Measurements from ENCODE around the gene AGTR1.

AGTR1 gene

GRCh38 chr3:148697306-148698189 lies at the start of gene AGTR1:
TSS of gene AGTR1 (plus strand) at chr3:148697903. CDS start at chr3:148741036, 43,133 bp downstream.
- Histone ChIP-seq H3K27me3 (ENCODE audit: low read depth, low read length) (peaks cover 5% of the 10 kb centered on the region), H3K4me1 (ENCODE audit: control insufficient read depth in 1 of 2, insufficient read depth in 2 of 2, low read length in 2 of 2) (peaks cover 0 to 4% of the 10 kb centered on the region in 2 donors), H3K36me3 (ENCODE audit: control insufficient read depth in 1 of 2, insufficient read depth in 2 of 2, low read length in 2 of 2) (no peaks in the 10 kb centered on the region), H3K27ac (ENCODE audit: low read length) (no peak within 1 kb of the TSS), H3K4me3 (ENCODE audit: low read depth in 1 of 2, low read length in 2 of 2) (peak within 1 kb of the TSS; percentile 72 to 75), H3K9me3 (ENCODE audit: control insufficient read depth in 1 of 2, low read length in 2 of 2) (no peaks in the 10 kb centered on the region)

DNA sequence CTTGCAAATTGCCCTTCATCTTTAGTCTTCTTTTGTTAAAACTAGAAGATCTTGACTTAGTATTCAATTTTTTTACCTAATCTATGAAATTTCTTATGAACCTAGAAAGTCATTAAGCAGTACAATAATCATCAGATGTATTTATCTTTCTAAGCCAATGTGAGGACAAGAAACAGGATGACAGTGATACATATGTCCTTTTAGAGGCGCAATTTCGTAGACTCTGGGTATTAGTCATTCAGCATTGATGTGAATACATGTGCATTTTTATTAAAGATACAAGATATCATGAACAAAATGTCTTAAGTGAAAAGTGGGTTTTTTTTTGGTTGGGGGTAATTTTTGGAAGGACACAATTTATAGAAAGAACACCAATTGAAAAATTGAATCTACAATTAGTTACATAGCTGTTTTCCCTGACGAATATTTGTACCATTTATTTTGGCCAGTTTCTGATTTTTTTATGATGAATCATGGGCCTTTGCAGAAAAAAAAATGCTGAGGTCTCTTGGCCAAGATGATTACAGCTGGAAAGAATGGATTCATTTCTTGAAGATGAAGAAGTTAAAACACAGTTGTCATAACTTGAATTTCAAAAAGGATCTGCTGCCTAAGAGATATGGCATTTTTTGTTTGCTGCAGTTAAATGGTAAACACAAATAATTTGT lies 48.9 kb upstream of the AGTR1 start:
- H3K27ac ChIP-seq (ENCODE audit: low read length): no peak overlapping the region
- no peak overlapping the region for H3K4me3 ChIP-seq (ENCODE audit: low read depth in 1 of 2, low read length in 2 of 2)
- H3K9me3 ChIP-seq (ENCODE audit: control insufficient read depth in 1 of 2, low read length in 2 of 2): no peaks in the 10 kb centered on the region
- no peaks in the 10 kb centered on the region for H3K36me3 ChIP-seq (ENCODE audit: control insufficient read depth in 1 of 2, insufficient read depth in 2 of 2, low read length in 2 of 2)
- H3K4me1 ChIP-seq (ENCODE audit: control insufficient read depth in 1 of 2, insufficient read depth in 2 of 2, low read length in 2 of 2): no peaks in the 10 kb centered on the region
- no peaks in the 10 kb centered on the region for H3K27me3 ChIP-seq (ENCODE audit: low read depth, low read length)

- H3K4me1 ChIP-seq (ENCODE audit: control insufficient read depth in 1 of 2, insufficient read depth in 2 of 2, low read length in 2 of 2): no peaks in the 10 kb centered on the region
- no peak overlapping the region for H3K4me3 ChIP-seq (ENCODE audit: low read depth in 1 of 2, low read length in 2 of 2)
- H3K27ac ChIP-seq (ENCODE audit: low read length): no peak overlapping the region
Measured at GRCh38 chr3:148651549-148651948, 46.2 kb upstream of the AGTR1 start.

GRCh38 chr3:148654433-148654832 lies 43.3 kb upstream of the AGTR1 start:
- H3K27ac ChIP-seq (ENCODE audit: low read length): no peak overlapping the region
- no peaks in the 10 kb centered on the region for H3K36me3 ChIP-seq (ENCODE audit: control insufficient read depth in 1 of 2, insufficient read depth in 2 of 2, low read length in 2 of 2)
- no peaks in the 10 kb centered on the region for H3K4me1 ChIP-seq (ENCODE audit: control insufficient read depth in 1 of 2, insufficient read depth in 2 of 2, low read length in 2 of 2)
- H3K4me3 ChIP-seq (ENCODE audit: low read depth in 1 of 2, low read length in 2 of 2): no peak overlapping the region
- no peaks in the 10 kb centered on the region for H3K27me3 ChIP-seq (ENCODE audit: low read depth, low read length)
- no peaks in the 10 kb centered on the region for H3K9me3 ChIP-seq (ENCODE audit: control insufficient read depth in 1 of 2, low read length in 2 of 2)

More at GRCh38 chr3:148651549-148651948, 46.2 kb upstream of the AGTR1 start:
- Histone ChIP-seq H3K36me3 (ENCODE audit: control insufficient read depth in 1 of 2, insufficient read depth in 2 of 2, low read length in 2 of 2) (no peaks in the 10 kb centered on the region), H3K9me3 (ENCODE audit: control insufficient read depth in 1 of 2, low read length in 2 of 2) (no peaks in the 10 kb centered on the region), H3K27me3 (ENCODE audit: low read depth, low read length) (no peaks in the 10 kb centered on the region)

DNA sequence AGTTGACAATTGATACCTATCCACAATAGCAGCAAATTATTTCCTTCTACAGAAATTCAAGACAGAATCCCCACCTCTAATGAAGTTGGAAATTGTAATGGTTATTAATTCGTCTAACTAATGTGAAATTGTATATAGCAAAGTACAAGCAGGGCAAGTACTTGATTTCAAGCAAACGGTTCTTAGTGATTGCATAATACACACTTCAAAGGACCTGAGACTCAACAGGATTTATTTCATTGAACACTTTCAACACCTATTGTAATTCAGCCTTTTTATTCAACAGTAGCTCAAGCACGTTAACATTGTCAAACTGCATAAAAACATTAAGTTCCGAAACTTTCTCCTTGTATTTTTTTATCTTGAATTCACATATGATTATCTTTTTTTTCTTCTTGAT lies 40.2 kb upstream of the AGTR1 start:
- no peaks in the 10 kb centered on the region for H3K27me3 ChIP-seq (ENCODE audit: low read depth, low read length)
- no peaks in the 10 kb centered on the region for H3K9me3 ChIP-seq (ENCODE audit: control insufficient read depth in 1 of 2, low read length in 2 of 2)
- no peak overlapping the region for H3K27ac ChIP-seq (ENCODE audit: low read length)
- H3K36me3 ChIP-seq (ENCODE audit: control insufficient read depth in 1 of 2, insufficient read depth in 2 of 2, low read length in 2 of 2): no peaks in the 10 kb centered on the region
- H3K4me3 ChIP-seq (ENCODE audit: low read depth in 1 of 2, low read length in 2 of 2): no peak overlapping the region
- no peaks in the 10 kb centered on the region for H3K4me1 ChIP-seq (ENCODE audit: control insufficient read depth in 1 of 2, insufficient read depth in 2 of 2, low read length in 2 of 2)

DNA sequence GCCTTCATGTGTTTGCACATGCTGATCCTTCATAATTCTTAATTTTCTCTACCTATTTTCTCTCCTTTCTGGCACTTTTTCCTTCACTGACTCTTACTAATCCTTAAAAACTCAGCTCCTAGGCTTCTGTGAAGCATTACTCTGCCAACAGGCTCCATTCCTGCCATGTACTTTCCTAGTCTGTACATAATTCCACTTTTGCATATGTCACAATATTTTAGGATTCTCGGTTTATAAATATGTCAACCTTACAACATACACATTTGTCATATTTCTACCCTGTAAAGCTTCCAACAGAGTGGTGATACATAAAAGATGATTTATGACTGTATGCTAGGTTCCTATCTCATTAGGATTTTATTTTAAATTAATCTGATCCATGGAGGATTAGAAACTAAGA lies 38.2 kb upstream of the AGTR1 start:
- Histone ChIP-seq H3K36me3 (ENCODE audit: control insufficient read depth in 1 of 2, insufficient read depth in 2 of 2, low read length in 2 of 2) (no peaks in the 10 kb centered on the region), H3K9me3 (ENCODE audit: control insufficient read depth in 1 of 2, low read length in 2 of 2) (no peaks in the 10 kb centered on the region), H3K4me1 (ENCODE audit: control insufficient read depth in 1 of 2, insufficient read depth in 2 of 2, low read length in 2 of 2) (no peaks in the 10 kb centered on the region), H3K27me3 (ENCODE audit: low read depth, low read length) (no peaks in the 10 kb centered on the region), H3K4me3 (ENCODE audit: low read depth in 1 of 2, low read length in 2 of 2) (no peak overlapping the region), H3K27ac (ENCODE audit: low read length) (no peak overlapping the region)

- Histone ChIP-seq H3K4me3 (ENCODE audit: low read depth in 1 of 2, low read length in 2 of 2) (no peak overlapping the region), H3K27me3 (ENCODE audit: low read depth, low read length) (no peaks in the 10 kb centered on the region), H3K36me3 (ENCODE audit: control insufficient read depth in 1 of 2, insufficient read depth in 2 of 2, low read length in 2 of 2) (no peaks in the 10 kb centered on the region), H3K27ac (ENCODE audit: low read length) (no peak overlapping the region), H3K9me3 (ENCODE audit: control insufficient read depth in 1 of 2, low read length in 2 of 2) (no peaks in the 10 kb centered on the region), H3K4me1 (ENCODE audit: control insufficient read depth in 1 of 2, insufficient read depth in 2 of 2, low read length in 2 of 2) (no peaks in the 10 kb centered on the region)
Measured at GRCh38 chr3:148680289-148680688, 17.4 kb upstream of the AGTR1 start.

DNA sequence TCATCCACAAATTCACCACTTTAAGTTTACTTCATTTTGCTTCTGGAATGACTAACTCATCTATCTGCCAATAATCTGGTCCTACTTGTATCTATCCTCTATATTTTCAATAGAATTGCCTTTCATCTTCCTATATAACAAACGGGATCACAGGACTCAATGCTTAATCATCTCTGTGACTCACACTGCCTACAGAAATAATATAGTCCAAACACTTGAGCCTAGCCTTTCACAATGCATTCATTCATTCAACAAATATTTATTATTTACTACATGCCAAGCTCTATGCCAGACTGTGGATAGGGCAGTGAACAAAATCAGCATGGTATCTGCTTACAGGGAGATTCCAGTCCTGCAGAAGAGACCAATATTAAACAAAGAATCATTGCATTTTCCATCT lies 16.6 kb upstream of the AGTR1 start:
- Histone ChIP-seq H3K9me3 (ENCODE audit: control insufficient read depth in 1 of 2, low read length in 2 of 2) (no peaks in the 10 kb centered on the region), H3K4me3 (ENCODE audit: low read depth in 1 of 2, low read length in 2 of 2) (no peak overlapping the region), H3K36me3 (ENCODE audit: control insufficient read depth in 1 of 2, insufficient read depth in 2 of 2, low read length in 2 of 2) (no peaks in the 10 kb centered on the region), H3K27me3 (ENCODE audit: low read depth, low read length) (no peaks in the 10 kb centered on the region), H3K4me1 (ENCODE audit: control insufficient read depth in 1 of 2, insufficient read depth in 2 of 2, low read length in 2 of 2) (no peaks in the 10 kb centered on the region), H3K27ac (ENCODE audit: low read length) (no peak overlapping the region)

GRCh38 chr3:148682997-148683396 lies 14.7 kb upstream of the AGTR1 start:
- no peak overlapping the region for H3K27ac ChIP-seq (ENCODE audit: low read length)

GRCh38 chr3:148694116-148694515 lies 3.6 kb upstream of the AGTR1 start:
- no peaks in the 10 kb centered on the region for H3K36me3 ChIP-seq (ENCODE audit: control insufficient read depth in 1 of 2, insufficient read depth in 2 of 2, low read length in 2 of 2)
- peaks cover 0 to 4% of the 10 kb centered on the region in 2 donors for H3K4me1 ChIP-seq (ENCODE audit: control insufficient read depth in 1 of 2, insufficient read depth in 2 of 2, low read length in 2 of 2)
- H3K4me3 ChIP-seq (ENCODE audit: low read depth in 1 of 2, low read length in 2 of 2): no peak overlapping the region
- no peak overlapping the region for H3K27ac ChIP-seq (ENCODE audit: low read length)
- H3K27me3 ChIP-seq (ENCODE audit: low read depth, low read length): peaks cover 5% of the 10 kb centered on the region
- H3K9me3 ChIP-seq (ENCODE audit: control insufficient read depth in 1 of 2, low read length in 2 of 2): no peaks in the 10 kb centered on the region

More at GRCh38 chr3:148682997-148683396, 14.7 kb upstream of the AGTR1 start:
- Histone ChIP-seq H3K36me3 (ENCODE audit: control insufficient read depth in 1 of 2, insufficient read depth in 2 of 2, low read length in 2 of 2) (no peaks in the 10 kb centered on the region), H3K27me3 (ENCODE audit: low read depth, low read length) (no peaks in the 10 kb centered on the region), H3K4me3 (ENCODE audit: low read depth in 1 of 2, low read length in 2 of 2) (no peak overlapping the region), H3K9me3 (ENCODE audit: control insufficient read depth in 1 of 2, low read length in 2 of 2) (no peaks in the 10 kb centered on the region), H3K4me1 (ENCODE audit: control insufficient read depth in 1 of 2, insufficient read depth in 2 of 2, low read length in 2 of 2) (no peaks in the 10 kb centered on the region)

- Histone ChIP-seq H3K27ac (ENCODE audit: low read length) (no peak overlapping the region), H3K9me3 (ENCODE audit: control insufficient read depth in 1 of 2, low read length in 2 of 2) (no peaks in the 10 kb centered on the region), H3K4me3 (ENCODE audit: low read depth in 1 of 2, low read length in 2 of 2) (peak overlapping the region; percentile 72 to 75), H3K36me3 (ENCODE audit: control insufficient read depth in 1 of 2, insufficient read depth in 2 of 2, low read length in 2 of 2) (no peaks in the 10 kb centered on the region), H3K4me1 (ENCODE audit: control insufficient read depth in 1 of 2, insufficient read depth in 2 of 2, low read length in 2 of 2) (peaks cover 0 to 4% of the 10 kb centered on the region in 2 donors), H3K27me3 (ENCODE audit: low read depth, low read length) (peaks cover 5% of the 10 kb centered on the region)
Measured at GRCh38 chr3:148698190-148698810, 597 bp downstream of the AGTR1 start.
